Cerebellar nuclear complex (tissue), 1 donor: ENCODE measurements around the gene HM13.
"Not testable (repeated sequence)": the region's sequence is repeated elsewhere in the genome, so short reads cannot be mapped to it uniquely, and the experiment has no call there.

Experiments
- DNase-seq, 2 experiments: peaks; one replicate each; lab custom pipeline; 2025; lab: John Stamatoyannopoulos, UW

The HM13 gene

GRCh38 chr20:31590717-31591225 is 76.5 kb downstream of the HM13 start:
- DNase-seq, result no peak

DNA sequence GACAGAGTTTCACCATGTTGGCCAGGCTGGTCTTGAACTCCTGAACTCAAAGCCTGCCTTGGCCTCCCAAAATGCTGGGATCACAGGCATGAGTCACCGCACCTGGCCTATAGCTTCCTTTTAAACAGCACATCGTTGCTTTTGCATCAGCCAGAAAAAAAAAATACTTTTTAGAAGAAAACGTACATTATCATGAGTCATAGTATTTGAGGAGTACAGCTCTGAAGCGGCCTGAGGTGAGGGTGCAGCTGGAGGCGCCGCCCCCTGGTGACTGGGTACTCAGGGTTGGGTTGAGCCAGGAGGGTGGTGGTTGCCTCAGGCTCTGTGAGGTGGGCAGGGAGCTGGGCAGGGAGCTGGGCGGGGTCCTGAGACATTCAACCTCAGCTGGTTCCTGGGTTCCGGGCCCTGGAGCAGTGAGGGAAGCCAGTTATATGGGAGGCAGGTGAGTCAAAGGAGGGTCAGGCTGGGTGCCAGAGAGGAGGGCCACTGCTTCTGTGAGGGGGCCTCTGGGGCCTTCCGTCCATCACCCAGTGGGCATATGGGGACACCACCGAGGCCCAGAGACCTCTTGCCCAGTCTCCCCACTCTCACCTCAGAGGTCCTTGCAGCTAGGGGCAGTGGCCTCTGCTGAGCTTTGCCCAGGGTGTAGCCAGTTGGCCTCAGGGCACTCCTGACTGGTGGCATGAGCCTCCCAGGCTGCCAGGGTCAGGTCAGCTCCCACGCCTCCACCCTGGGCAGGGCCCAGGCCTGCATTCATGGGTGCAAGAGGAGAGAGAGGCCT is 79.2 kb downstream of the HM13 start:
- DNase-seq, result no peak

DNA sequence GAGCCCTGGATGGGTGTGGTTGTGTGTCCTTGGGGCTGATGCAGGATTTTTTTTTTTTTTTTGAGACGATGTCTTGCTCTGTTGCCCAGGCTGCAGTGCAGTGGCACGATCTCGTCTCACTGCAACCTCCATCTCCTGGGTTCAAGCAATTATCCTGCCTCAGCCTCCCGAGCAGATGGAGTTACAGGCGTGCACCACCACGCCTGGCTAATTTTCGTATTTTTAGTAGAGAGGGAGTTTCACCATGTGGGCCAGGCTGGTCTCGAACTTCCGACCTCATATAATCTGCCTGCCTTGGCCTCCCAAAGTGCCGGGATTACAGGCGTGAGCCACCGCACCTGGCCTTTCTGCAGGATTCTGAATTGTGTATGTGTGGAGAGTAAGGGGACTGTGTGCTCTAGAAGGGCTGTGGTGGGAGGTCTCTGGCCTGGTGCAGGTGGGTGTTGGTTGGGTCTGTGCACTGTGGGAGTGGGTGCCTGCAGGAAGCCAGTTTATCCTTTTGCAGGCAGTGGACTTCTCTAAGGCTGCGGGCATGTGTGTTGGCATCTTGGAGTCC is 79.8 kb downstream of the HM13 start:
- no peak for DNase-seq

- DNase-seq, result no peak
Observed at GRCh38 chr20:31594558-31595379, 80.5 kb downstream of the HM13 start.

DNA sequence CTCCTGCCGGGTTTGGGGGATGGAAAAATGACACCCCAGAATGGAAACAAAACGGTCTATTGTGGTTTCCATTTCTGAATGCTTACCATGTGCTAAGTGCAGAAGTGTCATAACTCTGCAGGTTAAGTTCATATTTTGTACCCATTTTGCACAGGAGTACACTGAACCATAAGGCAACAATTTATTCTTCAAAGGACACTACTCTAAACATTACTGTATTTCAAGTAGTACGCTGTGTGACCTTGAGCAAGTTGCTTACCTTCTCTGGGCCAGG is 81.1 kb downstream of the HM13 start:
- DNase-seq, result no peak

DNA sequence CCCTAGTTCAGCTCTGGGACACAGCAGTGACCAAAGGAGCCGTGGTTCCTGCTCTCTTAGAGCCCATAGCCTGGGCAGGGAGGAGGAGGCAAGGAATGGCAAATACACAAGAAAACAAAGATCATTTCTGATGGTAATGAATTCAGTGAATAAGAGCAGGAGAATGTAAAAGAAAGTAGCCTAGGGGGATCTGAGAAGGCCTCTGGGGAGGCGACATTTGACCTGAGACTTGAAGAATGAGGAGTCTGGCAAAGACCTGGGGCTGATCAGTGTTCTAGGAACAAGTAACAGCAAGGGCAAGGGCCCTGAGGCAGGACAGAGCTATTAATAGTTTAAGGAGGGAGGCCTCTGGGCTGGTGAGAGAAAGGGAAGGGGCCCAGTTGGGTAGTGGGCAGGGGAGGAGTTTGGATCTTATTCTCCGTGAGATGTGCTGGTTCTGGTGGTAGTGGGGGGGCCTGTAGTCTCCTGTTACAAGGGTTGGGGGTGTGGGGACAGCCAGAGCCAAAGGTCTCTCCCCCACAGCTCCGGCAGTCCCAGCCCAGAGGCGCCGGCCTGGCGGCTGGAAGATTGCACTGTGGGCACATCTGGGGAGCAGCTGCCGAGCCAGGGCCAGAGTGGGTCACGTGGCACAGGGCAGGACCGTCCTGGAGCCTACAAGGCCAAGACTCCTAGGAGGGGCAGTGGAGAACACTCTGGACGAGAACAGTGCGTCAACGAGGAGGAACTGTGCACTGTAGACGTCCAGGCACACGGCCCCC is 81.6 kb downstream of the HM13 start:
- no peak for DNase-seq

DNA sequence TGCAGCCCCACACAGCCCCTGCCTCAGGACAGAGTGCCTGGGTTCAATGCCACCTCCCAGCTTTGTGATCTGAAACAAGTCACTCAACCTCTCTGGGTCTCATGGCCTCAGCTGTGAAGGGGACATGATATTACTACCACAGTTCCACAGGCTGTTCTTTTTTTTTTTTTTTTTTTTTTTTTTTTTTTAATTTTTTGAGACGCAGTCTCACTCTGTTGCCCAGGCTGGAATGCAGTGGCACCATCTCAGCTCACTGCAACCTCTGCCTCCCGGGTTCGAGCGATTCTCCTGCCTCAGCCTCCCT is 82.1 kb downstream of the HM13 start:
- not testable (repeated sequence) for DNase-seq

- no peak for DNase-seq
Observed at GRCh38 chr20:31596831-31597480, 82.7 kb downstream of the HM13 start.

DNA sequence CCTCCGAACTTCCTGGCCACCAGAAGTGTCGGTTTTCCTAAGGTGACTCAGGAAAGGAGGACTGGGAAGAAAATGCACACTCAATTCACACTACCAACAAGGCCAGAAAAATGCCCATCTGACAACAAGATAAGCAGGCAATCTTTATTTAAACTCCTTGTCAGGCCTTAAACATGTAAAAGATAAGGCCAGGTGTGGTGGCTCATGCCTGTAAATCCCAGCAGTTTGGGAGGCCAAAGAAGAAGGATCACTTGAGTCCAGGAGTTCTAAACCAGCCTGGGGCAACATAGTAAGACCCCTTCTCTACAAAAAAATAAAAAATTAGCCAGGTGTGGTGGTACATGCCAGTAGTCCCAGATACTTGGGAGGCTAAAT is 83.2 kb downstream of the HM13 start:
- DNase-seq, result no peak

DNA sequence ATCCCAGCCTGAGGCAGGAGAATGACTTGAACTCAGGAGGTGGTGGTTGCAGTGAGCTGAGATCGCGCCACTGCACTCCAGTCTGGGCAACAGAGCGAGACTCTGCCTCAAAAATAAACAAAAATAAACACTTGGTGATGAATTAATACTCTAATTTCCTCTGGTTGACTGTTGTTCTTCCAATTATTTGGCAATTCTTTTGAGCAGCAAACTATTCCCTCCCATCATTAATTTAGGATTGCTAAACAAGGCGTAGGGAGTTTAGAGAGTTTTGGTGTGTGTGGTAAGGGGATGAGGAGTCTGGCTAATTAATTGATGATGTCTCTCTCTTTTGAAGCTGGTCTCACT is 88.2 kb downstream of the HM13 start:
- no peak for DNase-seq

DNA sequence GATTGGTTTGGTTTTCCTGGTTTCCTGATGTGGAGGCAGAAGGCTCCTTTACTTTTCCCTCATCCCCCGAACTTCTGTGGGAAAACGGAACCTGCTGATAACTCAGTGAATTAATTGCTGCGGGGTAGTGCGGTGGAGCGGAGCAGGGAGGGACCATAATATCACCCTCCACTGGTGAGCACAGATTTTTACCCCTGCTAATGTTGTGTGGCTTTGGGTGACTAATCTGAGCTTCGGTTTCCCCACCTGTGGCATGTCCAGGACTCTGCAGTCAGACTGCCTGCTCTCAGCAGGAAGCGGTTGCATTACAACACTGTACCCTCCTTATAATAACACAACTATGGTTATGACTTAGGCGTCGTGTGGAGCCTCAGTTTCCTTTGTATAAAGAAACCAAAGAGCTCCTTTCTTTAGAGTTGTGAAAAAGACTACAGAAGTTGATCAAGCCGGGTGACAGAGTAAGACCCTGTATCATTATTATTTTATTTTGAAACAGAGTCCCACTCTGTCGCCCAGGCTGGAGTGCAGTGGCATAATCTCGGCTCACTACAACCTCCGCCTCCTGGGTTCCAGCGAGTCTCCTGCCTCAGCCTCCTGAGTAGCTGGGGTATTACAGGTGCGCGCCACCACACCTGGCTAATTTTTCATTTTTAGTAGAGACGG is 88.7 kb downstream of the HM13 start:
- DNase-seq, result no peak

DNA sequence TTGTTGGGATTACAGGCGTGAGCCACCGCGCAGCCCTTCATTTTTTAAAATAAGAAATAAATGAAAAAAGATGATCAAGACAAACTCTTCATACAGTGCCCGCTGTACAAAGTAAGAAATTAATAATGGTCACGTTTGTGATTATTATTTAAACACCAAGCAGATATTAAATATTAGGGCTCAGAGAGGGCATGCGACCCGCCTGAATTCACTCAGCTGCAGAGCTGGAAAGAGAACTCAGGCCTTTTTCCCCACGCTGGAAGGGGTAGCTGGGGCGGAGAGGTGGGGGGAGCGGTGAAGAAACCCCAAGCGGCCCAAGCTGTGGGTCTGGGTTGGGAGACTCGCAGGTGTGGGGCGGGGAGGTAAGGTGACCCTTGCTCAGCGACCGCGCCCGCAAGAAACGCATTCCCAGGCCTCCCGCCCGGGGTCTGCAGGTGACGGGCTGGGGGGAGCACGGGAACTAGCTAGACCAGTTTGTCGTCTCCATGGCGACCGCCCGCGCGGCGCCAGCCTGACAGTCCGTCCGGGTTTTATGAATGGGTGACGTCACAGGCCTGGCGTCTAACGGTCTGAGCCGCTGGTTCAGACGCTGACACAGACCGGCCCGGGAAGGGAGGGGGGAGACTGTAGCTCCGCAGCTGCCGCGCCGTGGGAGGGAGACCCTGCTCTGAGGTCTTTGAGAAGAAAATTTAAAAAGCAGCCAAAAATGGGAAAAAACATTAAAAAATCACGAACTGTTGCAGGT is 89.8 kb downstream of the HM13 start:
- peak in 1 of 2 experiments; percentile 25 for DNase-seq

DNA sequence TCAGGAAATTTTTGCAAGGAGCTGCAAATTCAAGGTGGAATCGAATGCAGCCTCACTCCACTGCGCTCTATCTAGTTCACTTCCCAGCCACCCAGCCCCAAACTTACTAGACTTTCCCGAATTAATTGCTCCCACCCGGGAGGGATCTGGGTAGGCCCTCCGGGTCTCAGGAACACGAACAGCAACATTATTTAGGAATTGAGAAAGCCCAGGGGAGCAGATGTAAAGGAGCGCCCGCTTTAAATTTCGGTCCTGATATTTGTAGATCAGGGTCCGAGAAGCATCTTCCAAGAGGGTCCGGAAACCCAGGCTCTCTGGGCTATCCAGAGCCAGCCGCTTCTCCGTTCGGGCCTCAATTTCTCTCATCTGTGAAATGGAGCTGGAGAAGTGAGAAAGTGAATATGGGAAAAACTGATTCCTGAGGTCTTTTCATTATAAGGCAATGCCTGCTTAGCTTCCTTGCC is 90.4 kb downstream of the HM13 start:
- no peak for DNase-seq

GRCh38 chr20:31605031-31605901 is 91.0 kb downstream of the HM13 start, which contains the start of gene ID1:
Gene ID1, plus strand, starts transcription at chr20:31605289. Its CDS starts 99 bp downstream, at chr20:31605388.
- DNase-seq, result peak; percentile 41 to 48

- DNase-seq, result no peak
Observed at GRCh38 chr20:31605902-31606803, 91.9 kb downstream of the HM13 start.

DNA sequence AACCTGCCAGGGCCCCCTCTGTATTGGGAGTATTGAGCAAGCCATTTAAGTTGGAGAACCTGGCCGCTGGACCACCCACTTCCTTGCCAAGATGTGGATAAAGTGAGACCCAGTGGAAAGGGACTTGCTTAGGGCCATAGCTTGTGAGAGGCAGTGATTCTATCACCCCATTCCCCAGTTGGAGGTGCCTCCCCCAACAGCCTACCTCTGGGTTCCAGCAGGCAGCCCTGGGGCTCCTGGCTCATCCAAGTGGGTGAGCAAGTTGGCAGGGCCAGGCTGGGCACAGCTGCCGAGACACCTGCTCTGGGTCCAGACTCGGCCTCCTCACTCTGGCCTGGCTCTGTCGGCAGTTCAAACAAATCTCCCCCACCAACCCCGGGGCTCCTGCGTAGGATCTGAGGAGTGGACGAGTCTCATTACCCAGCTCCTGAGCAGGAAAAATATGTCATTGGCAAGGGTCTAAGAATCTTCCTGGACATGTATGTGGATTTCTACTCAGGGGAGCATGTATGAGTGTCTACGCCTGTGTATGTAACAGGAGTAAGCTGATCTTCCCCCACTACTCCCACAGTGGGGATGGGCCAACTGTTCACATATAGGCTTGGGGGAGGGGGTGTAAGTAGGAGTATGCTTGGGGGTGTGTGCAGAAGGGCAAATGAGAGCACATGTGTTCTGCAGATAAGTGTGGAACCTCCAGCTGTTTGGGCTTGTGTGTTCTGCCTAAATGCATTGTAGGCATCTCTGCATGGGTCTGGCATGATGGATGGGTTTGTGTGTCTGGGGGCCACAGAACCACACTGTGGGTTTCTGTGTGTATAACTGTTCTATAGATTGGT is 92.8 kb downstream of the HM13 start:
- DNase-seq, result no peak

- DNase-seq, result no peak
Observed at GRCh38 chr20:31607640-31608250, 93.5 kb downstream of the HM13 start.
